HG02623 (cell line): Measurements from ENCODE around the gene KIAA0586.
"Not testable (repeated sequence)": the region's sequence is repeated elsewhere in the genome, so short reads cannot be mapped to it uniquely, and the experiment has no call there.

Experiments
- ATAC-seq: cut with Tn5 transposase; IDR thresholded peaks from one replicate; pipeline ENCODE4 v1.9.1; 2021; ENCODE audit warnings: moderate library complexity; ENCODE audit not compliant: unreplicated experiment

The KIAA0586 gene

GRCh38 chr14:58463147-58463546, 35.6 kb downstream of the KIAA0586 start:
- no peak for ATAC-seq

DNA sequence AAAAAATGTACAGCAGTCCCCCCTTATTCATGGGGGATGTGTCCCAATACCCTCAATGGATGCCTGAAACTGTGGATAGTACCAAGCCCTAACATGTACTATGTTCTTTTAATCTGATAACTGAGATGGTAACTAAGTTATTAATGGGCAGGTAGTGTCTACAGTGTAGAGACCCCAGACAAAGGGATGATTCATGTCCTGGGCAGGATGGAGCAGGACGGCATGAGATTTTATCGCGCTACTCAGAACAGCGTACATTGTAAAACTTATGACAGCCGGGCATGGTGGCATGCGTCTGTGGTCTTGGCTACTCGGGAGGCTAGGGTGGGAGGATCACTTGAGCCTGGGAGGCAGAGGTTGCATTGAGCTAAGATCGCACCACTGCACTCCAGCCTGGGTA, 37.1 kb downstream of the KIAA0586 start:
- ATAC-seq = no peak

GRCh38 chr14:58465421-58465820, 37.9 kb downstream of the KIAA0586 start:
- no peak for ATAC-seq

- ATAC-seq = no peak
Observed at GRCh38 chr14:58466459-58466858, 38.9 kb downstream of the KIAA0586 start.

- no peak for ATAC-seq
Observed at GRCh38 chr14:58467575-58467974, 40.1 kb downstream of the KIAA0586 start.

DNA sequence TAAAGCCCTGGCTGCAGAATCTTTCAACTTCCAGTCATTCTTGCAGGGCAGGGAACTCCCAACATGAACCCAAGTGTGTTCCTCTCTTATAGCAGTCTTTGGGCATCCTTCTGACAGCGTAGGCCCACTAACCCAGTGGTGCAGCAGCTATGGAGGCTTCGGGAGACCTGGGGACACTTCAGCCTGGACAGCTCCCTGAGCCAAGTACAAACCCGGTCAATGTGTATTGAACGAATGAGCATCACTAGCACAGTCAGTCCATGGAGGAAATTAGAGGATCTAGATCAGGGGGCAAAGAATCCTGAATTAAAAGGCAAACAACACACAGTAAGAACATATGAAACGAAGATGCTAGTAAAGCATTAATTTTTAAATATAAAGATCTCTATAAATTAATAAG, 41.8 kb downstream of the KIAA0586 start:
- no peak for ATAC-seq

- ATAC-seq = no peak
Observed at GRCh38 chr14:58476320-58476719, 48.8 kb downstream of the KIAA0586 start.

GRCh38 chr14:58477653-58478052, 50.1 kb downstream of the KIAA0586 start:
- no peak for ATAC-seq

DNA sequence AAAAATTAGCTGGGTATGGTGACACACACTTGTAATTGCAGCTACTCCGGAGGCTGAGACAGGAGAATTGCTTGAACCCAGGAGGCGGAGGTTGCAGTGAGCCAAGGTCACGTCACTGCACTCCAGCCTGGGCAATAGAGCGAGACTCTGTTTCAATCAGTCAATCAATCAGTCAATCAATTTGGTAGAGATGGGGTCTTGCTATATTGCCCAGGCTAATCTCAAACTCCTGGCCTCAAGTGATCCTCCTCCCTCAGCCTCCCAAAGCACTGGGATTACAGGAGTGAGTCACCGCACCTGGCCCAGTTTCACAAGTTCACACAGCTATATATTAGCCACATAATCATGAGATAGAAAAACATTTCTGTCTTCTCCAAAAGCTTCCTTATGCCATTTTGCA, 50.8 kb downstream of the KIAA0586 start:
- ATAC-seq = not testable (repeated sequence)

DNA sequence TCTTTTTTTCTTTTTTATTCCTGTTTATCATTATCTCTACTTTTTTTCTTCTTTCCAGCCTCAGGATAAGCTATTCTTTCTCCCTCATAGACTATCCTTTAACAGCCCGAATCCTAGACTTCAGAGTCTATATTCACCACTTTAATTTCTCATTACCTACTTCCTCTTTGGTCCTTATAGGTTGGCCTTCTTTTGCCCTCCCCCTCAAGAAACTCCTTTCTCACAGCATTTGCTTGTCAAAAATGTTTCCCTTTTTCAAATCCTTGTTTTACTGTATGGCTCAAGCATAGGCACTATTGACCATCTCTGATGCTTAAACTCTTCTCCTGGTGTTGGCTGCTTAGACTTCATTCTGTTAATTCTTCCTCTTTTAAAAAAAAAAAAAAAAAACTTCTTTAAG, 52.5 kb downstream of the KIAA0586 start:
- no peak for ATAC-seq

DNA sequence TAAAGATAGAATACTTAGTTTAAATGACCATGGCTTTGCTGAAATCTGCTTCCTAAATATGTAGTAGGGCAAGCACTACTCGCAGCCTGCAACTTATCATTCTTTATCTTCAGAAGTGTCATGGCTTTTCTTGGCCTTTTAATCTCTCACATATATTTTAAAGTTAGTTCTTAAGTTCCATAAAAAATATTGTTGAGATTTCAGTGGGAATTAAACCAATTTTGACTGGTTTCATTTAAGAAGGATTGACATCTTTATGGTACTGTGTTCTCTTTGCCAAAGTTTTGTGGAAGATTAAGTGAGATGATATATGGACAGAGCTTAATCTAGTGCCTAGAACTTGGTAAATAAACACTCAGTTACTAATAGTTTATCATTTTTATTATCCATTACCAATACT, 56.7 kb downstream of the KIAA0586 start:
- no peak for ATAC-seq

GRCh38 chr14:58488550-58488949, 61.0 kb downstream of the KIAA0586 start:
- no peak for ATAC-seq

- no peak for ATAC-seq
Observed at GRCh38 chr14:58491593-58491992, 64.1 kb downstream of the KIAA0586 start.

DNA sequence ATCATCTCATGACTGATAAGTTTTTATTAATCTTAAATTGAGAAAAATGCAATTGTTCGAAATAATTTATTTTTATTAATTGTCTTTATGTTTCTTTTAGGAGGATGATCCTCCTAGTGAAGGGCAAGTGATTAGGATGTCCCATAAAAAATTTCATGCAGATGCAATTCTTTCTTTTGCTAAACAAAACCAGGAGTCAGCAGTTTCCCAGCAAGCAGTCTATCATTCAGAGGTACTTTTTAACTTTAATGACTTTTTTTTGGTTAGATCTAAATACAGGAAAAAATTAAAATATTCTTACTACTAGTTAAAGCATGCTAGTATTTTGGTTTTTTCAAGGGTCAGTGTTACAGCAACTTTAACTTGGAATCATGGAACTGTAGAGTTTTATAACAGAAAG, 64.5 kb downstream of the KIAA0586 start:
- ATAC-seq = no peak

DNA sequence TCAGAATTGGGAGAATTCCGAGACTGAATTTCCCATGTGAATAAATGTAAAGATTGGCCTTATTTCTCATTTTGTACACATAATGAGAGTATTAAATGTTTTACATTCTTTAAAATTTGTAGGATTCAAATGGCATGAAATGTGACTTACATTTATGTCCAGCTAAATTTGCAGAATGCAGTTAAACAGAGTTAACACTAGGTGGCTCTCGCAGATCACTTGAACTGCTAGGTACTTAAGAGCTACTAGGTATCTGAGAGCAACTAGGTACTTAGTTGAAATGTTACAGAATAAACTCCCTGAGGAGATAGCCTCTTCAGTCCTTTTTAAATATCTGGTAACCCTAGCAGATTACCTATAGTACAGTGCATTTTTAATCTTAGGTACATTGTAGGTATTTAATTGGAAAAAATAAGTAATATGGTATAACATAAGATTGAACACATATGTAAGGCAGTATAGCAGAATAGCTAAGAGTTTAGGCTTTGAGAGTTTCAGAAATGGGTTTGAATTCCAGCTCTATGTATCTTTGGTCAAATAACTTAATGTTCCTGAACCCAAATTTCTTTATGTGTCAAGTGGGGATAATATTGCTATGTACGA, 73.8 kb downstream of the KIAA0586 start:
- no peak for ATAC-seq

GRCh38 chr14:58513272-58513671, 85.8 kb downstream of the KIAA0586 start:
- ATAC-seq = no peak

DNA sequence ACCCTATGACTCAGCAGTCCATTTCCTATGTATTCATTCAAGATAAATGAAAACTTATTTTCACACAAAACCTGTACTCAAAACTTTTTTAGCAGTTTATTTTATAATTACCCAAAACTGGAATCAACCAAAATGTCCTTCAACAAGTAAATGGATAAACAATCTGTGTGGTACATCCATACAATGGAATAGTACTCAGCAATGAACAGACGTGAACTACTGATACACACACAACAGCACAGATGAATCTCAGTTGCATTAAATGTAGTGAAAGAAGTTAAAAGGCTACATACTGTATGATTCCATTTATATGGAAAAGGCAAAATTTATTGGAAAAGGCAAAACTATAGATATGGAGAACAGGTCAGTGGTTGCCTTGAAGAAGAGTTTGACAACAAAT, 90.1 kb downstream of the KIAA0586 start:
- ATAC-seq = no peak

DNA sequence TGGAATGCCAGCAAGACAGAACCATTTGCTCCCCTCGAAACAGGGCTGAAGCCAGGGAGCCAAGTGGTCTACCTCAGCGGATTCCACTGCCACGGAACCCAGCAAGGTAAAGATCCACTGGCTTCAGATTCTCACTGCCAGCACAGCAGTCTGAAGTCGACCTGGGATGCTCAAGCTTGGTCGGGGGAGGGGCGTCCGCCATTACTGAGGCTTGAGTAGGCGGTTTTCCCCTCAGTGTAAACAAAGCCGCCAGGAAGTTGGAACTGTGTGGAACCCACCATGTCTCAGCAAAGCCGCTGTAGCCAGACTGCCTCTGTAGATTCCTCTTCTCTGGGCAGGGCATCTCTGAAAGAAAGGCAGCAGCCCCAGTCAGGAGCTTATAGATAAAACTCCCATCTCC, 98.2 kb downstream of the KIAA0586 start:
- ATAC-seq = not testable (repeated sequence)

DNA sequence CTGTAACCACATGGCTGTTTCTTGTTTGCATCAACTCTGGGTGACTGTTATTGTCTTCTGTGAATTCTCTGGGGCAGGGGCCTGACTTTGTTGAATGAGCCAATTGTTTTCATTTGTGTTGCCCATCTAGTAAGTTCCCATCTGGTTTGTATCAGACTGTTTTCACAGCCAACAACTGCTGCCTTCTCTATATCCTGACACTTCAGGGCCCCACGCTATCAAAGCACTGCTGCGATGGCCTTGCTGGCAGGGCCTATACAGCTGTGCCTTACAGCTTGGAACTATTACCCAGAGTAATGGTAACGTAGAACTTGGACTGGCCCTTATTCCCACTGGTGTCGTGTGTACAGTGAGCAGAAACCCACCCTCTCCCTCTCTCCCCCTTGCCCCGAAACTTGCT, 105.9 kb downstream of the KIAA0586 start:
- no peak for ATAC-seq

- ATAC-seq = no peak
Observed at GRCh38 chr14:58535044-58535443, 107.5 kb downstream of the KIAA0586 start.

GRCh38 chr14:58537004-58537403, 109.5 kb downstream of the KIAA0586 start:
- no peak for ATAC-seq

GRCh38 chr14:58540749-58541632, 113.5 kb downstream of the KIAA0586 start:
- no peak for ATAC-seq

- ATAC-seq = no peak
Observed at GRCh38 chr14:58541633-58542022, 114.1 kb downstream of the KIAA0586 start.
